GM21526 (cell line): ENCODE results near the gene SLC25A27.

Experiments used
- ATAC-seq: cut with Tn5 transposase; IDR thresholded peaks from one replicate; pipeline ENCODE4 v1.9.1; 2021; ENCODE audit warnings: moderate library complexity; ENCODE audit not compliant: unreplicated experiment, low FRiP score

SLC25A27 gene

DNA sequence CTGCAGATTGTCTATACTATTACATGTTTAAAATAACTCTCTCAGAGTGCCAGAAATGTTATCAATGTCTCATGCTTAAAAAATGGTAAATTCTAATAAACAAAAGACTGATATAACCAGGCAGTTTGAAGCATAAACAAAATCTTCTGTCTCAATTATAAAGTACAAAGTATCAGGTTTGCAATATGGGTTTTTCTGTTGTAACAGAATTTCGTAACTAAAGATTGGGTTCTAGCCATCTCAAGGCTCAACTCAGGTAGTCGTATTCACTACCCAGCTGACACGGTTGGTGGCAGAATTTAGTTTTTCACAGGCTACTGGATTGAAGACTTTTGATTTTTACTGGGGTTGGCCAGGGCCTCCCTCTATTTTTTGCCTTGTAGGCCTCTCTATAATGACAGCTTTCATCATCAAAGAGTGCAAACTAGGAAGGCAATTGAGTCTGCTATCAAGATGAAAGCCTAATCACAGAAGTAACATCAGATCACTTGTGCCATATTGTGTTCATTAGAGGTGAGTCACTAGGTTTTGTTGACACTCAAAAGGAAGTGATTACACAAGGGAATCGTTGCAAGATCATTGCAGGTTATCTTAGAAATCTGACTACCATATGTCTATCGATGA lies 3.8 kb upstream of the SLC25A27 start:
- ATAC-seq, result no peak

DNA sequence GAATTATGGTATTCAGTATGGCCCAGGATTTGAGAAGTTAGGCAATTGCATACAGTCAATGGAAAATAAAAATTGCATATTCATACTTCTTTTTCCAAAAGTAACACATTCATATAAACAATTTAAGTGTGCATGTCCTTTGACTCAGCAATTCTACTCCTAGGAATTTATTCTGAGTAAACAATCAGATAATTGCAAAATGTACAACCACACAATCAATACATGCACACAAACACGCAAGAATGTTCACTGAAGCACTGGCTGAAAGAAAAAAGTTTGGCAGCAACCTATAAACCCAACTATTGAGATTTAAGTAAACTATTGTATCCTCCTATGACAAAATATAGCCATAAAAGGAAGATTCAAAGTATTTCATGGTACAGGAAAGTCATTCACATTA lies 1.8 kb upstream of the SLC25A27 start:
- ATAC-seq, result no peak

DNA sequence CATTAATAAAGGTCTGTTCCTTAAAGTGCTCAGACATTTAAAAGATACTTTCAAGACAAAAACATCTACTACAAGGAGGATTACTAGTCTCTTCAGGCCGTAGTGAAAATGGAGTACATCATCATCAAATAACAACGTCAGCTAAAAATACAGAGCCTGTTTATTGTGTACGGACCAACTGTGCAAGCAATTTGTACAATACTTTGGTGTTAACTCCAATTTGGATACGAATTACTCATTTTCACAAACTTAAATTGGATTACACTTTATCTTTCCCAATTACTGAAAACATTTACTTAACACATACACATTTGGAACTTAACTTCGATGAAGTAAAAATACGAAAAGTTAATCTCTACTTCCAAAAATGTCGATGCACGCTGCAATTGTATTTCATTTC lies 959 bp upstream of the SLC25A27 start:
- no peak for ATAC-seq

DNA sequence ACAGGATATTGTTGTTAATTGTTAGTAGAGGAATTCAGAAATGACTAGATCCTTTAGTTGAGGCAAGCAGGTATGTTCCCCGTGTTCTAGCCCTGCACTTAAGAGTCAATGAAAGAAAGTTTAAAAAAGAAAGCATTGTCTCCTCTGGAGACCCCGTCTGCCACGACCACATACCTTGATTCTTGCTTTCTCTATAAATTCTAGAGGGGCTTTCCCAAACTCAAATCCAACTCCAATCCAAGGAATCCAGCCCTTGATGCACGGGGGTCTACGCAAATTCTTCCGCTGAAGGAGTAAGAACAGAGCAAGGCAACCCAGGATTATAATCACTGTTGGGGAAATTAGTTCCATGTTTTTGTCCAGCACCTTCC lies 558 bp upstream of the SLC25A27 start:
- ATAC-seq, result no peak

DNA sequence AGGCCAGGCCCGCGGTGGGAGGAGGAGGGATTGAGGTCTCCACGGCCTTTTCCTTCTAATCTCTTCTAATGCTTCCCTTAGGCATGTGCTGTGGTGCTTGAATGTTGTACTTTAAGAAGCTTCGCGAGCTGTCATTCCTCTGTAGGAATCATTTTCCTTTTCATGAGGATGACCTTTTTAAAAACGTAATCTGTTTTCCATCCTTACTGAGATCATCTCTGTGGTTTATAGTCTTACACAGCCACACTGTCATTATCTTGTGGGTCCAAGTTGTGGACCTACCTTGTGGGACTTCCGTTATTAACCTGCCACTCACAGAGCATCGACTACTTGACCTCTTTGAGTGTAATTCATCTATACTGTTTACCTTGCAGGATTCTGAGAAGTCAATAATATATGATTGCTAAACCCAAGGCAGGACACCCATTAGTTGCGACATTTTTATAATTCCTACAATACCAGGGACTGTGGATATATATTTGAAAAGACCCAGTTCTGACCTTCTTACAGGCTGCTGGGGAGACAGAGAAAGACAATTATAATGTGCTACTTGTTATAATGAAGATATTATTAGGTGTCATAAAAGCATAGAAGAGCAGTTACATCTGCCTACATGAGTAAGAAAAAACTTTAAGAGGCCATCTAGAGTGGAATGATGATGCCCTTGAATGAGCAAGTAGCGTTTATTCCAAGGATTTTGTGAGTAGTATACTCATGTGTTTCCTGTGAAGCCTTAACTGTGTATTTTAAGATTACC lies 842 bp downstream of the SLC25A27 start:
- no peak for ATAC-seq

DNA sequence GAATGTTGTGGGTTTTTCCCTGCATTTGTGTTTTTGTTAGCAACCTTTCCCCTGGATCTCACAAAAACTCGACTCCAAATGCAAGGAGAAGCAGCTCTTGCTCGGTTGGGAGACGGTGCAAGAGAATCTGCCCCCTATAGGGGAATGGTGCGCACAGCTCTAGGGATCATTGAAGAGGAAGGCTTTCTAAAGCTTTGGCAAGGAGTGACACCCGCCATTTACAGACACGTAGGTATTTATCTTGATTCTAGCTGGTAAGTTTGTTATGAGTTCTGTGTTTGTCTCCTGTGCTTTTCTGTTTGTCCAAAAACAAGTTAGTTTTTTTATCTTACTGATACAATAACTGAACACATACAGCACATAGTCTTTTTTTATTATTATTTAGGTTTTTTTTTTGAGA lies 3.0 kb downstream of the SLC25A27 start:
- ATAC-seq, result no peak

DNA sequence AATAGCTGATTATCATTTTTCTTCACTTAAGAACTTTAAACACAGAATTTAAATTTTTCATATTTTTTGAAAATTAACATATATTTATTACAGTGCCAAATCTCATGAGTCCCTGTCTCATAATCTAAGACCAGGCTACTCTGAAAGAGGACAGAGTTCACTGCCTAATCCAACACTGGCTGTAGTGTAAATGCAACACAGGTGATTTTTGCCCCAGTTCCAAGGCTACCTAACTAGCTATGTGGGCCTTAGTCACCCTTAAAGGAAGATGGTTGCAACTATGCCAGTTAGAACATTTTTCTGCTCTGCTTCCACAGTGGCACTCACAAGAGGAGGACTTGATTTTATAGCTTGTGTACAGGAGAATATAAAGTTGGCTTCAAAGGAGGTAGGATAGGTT lies 4.9 kb downstream of the SLC25A27 start:
- no peak for ATAC-seq

DNA sequence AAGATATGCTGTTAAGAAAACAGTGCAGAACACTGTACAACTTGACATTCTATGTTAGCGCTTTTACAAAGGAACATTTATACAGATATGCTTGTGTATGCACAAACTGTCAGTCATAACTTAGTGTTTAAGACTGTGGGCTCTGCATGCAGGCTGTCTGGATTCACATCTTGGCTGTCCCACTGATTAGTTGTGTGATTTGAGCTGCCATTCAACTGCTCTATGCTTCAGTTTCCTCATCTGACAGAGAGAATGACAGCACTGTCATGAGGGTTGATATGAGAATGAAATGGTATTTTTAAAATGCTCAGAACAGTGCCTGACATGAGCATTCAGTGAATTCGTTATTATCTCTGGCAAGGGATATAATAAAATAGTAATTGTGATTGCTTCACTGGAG lies 8.7 kb downstream of the SLC25A27 start:
- no peak for ATAC-seq

DNA sequence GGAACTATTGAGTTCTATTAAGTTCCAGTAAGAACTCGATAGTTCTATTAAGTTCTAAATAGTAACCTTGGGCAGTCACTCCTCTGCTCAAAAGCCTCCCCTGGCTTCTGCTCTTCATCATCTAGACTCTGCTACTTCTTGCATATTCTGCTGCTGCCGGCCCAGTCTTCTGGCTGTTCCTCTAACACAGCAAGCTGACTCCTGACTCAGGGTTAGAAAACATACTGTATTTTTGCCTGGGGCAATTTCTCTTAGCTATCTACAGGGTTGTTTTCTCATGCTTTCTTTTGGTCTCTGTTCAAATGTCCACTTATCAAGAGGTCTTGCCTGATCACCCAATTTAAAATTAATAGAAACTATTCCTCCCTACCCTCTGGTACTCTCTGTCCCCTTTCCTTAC lies 14.6 kb downstream of the SLC25A27 start:
- ATAC-seq, result no peak

DNA sequence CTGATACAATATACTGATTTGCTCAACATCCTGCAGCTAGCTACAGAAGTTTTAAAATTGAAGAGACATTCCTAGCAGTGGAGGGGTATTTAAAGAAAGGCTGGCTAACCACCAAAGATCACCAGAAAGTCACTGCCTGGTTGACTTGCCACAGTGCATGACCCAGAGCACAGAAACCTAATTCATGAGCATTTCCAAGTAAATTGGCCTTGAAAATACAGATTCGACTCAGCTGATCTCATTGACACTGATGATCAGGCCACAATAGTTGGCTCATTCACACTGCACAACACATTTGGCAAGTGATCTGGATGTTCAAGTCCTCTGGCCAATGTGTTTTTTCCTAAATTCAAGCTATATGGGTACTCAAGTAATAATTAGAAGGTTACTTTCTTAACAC lies 21.6 kb downstream of the SLC25A27 start:
- no peak for ATAC-seq

DNA sequence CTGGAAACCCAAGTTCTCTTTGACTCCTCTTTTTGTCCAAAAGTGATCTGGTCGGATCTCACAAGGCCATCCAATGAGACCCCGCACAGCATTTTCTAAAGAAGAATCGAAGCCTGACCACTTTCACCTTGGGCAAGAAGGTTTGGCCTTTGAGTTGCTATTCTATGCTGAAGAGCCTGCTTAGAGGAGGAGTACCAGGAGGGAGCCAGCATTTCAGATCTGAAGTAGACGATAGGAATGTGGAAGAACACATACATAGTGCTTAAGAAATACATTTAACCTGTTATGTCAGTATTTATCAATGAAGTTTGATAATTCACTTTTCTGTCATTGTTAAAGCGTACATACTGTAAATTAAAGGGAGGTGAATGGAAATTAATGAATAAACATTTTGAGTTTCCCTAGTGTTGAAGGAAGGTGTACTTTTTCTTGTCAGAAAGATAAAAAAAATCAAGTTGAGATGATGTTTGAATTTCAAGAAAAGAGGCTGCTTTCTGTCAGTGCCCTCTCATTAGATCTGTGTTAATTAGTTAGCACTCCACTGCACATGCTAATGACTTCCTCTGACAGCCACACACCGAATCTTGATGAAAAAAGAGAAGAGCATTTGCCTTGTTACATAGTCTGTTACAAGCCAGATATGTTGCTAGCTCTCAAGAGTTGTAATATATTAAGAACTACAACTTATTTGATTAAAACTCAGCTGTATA lies 24.0 kb downstream of the SLC25A27 start:
- peak; percentile 26 for ATAC-seq

DNA sequence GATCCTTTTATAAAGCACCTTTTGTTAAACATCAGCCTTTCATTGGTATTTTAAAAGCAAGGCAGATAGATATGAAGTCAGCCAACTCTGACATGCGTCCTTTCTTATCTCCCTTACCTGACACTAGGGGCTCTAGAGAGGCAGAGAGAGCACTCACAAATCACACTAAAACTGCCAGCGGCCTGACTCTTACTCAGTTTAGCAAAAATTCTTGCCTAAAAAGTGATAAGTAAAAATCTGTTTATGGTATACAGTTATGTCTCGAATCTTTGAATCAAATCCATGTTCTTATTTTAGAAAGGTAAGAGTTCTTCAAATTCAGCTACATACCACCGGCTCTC lies 24.5 kb downstream of the SLC25A27 start:
- ATAC-seq, result peak; percentile 53

DNA sequence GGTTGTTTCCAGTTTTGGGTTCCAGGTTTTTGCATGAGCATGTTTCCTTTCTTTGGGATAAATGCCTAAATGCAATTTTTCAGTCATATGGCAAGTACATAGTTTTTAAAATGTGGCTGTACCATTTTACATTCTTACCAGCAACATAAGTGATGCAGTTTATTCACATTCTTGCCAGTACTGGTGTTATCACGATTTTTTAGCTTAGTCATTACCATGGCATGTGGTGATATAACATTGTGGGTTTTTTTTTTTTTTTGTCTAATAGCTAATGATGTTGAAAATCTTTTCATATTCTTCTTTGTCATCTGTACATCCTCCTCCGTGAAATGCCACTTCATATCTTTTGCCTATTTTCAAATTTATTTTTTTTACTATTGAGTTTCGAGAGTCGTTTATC lies 32.0 kb downstream of the SLC25A27 start:
- ATAC-seq, result no peak

DNA sequence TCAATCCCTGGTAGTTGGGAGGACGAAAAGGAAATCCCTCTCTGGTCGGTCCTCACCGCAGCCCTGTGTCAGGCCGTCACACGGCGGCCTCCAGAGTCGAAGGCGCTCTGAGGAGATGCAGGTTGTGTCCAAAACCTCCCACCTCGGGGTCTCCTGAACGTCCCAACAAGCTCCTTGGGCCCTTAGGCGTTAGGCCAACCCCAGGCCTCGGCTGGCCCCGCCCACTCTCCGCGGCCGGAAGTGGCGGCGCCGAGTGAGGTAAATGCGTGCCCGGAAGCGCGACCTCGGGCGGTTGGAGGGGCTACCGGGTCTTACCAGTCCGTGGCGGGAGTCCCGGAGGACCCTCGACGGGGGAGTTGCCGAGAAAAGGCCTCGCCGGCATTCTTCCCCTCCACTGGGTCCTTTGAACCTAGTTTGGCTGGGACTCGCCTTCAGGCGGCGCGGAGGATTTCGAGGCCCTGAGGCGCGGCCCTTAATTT lies 34.9 kb downstream of the SLC25A27 start, which contains the start of gene TDRD6:
Gene TDRD6, plus strand, starts transcription at position 267 of the 479 bp plus-strand sequence. CDS start 244 bp downstream, outside the sequence.
- no peak for ATAC-seq

DNA sequence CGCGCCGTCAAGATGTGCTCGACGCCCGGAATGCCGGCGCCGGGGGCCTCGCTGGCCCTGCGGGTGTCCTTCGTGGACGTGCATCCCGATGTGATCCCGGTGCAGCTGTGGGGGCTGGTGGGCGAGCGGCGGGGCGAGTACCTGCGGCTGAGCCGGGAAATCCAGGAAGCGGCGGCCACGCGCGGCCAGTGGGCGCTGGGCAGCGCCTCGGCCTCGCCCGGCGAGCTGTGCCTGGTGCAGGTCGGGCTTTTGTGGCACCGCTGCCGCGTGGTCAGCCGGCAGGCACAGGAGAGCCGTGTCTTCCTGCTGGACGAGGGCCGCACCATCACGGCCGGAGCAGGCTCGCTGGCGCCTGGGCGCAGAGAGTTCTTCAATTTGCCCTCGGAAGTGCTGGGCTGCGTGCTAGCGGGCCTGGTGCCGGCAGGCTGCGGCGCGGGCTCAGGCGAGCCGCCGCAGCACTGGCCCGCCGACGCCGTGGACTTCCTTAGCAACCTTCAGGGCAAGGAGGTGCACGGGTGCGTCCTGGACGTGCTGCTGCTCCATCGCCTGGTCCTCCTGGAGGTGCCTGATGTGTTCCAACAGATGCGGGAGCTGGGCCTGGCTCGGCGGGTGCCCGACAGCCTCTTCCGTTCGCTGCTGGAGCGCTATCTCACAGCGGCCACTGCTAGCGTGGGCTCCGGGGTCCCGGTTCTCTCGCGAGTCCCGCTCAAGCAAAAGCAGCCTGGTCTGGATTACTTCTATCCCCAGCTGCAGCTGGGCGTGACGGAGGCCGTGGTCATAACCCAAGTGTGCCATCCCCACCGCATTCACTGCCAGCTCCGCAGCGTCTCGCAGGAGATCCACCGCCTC lies 35.6 kb downstream of the SLC25A27 start:
- ATAC-seq, result no peak

DNA sequence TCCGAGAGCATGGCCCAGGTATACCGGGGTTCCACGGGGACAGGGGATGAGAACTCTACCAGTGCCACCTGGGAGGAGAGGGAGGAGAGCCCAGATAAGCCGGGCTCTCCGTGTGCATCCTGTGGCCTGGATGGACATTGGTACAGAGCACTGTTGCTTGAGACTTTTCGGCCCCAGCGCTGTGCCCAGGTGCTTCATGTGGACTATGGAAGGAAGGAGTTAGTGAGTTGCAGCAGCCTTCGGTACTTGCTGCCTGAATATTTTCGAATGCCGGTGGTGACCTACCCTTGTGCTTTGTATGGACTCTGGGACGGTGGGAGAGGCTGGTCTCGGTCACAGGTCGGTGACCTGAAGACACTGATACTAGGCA lies 36.2 kb downstream of the SLC25A27 start:
- no peak for ATAC-seq

DNA sequence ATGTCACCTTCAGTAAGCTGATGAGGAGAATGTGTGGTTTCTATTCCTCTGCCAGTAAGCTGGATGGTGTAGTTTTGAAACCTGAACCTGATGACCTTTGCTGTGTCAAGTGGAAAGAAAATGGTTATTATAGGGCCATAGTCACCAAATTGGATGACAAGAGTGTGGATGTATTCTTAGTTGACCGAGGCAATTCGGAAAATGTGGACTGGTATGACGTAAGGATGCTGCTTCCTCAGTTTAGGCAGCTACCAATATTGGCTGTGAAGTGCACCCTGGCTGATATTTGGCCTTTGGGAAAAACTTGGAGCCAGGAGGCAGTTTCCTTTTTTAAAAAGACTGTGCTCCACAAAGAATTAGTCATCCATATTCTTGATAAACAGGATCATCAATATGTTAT lies 36.9 kb downstream of the SLC25A27 start:
- ATAC-seq, result no peak

DNA sequence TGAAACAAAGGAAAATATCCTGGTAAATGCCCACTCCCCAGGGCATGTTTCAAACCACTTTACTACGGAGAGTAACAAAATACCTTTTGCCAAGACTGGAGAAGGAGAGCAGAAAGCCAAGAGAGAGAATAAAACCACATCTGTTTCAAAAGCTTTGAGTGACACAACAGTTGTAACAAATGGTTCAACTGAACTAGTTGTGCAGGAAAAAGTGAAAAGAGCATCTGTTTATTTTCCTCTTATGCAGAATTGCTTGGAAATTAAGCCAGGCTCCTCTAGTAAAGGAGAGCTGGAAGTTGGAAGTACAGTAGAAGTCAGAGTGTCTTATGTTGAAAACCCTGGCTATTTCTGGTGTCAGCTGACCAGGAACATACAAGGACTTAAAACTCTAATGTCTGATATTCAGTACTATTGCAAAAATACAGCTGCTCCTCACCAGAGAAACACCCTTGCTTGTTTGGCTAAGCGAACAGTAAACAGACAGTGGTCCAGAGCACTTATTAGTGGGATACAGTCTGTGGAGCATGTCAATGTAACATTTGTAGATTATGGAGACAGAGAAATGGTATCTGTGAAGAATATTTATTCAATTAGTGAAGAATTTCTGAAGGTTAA lies 37.5 kb downstream of the SLC25A27 start:
- no peak for ATAC-seq

DNA sequence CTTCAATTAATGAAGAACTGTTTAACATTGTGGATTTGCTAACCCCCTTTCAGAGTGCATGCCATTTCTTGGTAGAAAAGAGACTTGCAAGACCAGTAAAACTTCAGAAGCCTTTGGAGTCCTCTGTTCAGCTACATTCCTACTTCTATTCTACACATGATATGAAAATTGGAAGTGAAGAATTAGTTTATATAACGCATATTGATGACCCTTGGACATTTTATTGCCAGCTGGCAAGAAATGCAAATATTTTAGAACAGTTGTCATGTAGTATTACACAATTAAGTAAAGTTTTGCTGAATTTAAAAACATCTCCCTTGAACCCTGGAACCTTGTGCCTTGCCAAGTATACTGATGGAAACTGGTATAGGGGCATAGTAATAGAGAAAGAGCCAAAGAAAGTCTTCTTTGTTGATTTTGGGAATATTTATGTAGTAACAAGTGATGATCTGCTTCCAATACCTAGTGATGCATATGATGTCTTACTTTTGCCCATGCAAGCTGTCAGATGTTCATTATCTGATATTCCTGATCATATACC lies 38.2 kb downstream of the SLC25A27 start:
- ATAC-seq, result no peak

DNA sequence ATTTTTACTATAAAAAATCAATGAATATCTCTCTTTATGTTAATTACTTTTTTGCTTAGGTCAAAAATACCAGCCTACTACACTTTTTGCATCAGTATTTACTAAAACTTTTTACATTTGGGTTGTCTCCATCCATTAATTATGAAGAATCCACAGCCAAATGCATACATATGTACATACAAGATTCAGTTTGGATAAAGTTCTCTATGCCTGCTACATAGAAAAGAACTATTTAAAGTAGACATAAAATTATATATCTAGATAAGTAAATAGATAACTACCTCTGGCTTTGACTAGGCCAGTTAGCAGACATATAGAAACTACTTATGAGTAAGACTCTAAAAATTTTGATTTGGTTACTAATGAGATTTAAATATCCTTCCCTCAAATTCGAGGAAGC lies 47.2 kb downstream of the SLC25A27 start:
- no peak for ATAC-seq
